ENCODE results near the gene HCRTR1.

DNA sequence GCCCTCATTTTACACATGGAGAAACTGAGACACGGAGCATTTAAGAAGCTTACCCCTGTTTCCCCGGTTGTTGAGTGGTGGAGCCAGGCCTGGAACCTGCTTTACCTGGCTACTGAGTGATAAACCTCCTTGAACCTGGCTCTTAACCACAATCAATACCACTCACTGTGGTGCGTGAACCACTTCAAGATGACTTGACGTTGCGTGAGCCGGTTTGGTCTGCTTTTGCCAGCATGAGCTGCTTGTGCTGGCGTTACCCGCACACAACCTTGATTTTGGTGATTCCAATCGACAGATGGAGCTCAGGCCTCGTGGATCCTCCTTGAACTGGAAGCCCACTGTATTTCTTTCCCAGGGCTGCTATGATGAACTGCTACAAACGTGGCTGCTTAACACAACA, 47.3 kb upstream of the HCRTR1 start:
- TF ChIP-seq, protein P1, sequence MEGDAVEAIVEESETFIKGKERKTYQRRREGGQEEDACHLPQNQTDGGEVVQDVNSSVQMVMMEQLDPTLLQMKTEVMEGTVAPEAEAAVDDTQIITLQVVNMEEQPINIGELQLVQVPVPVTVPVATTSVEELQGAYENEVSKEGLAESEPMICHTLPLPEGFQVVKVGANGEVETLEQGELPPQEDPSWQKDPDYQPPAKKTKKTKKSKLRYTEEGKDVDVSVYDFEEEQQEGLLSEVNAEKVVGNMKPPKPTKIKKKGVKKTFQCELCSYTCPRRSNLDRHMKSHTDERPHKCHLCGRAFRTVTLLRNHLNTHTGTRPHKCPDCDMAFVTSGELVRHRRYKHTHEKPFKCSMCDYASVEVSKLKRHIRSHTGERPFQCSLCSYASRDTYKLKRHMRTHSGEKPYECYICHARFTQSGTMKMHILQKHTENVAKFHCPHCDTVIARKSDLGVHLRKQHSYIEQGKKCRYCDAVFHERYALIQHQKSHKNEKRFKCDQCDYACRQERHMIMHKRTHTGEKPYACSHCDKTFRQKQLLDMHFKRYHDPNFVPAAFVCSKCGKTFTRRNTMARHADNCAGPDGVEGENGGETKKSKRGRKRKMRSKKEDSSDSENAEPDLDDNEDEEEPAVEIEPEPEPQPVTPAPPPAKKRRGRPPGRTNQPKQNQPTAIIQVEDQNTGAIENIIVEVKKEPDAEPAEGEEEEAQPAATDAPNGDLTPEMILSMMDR (IDR thresholded peaks at IDR 0.05) = no peak
- no peak for TF ChIP-seq POLR2A (IDR thresholded peaks at IDR 0.05)
